Measurements from ENCODE around the gene FHAD1.

GRCh38 chr1:15205586-15206346, 41.3 kb upstream of the FHAD1 start:
- no peak for TF ChIP-seq CTCF (IDR thresholded peaks at IDR 0.05; ENCODE audit: low read depth, low read length)
- no peak for TF ChIP-seq EZH2phosphoT487 (IDR thresholded peaks at IDR 0.05; ENCODE audit: low read depth)
